Measurements from ENCODE around the gene NSF. TPM values are rescaled to one million over a fixed set of nuclear protein-coding genes. Genes with fewer than 3 reads are reported as not detected.

The NSF gene
- total RNA-seq, 1 donor from 2014 or later, result 43.0 TPM

- peaks cover 66% of the 10 kb centered on the region for H3K4me1 Mint-ChIP-seq
- H3K36me3 Mint-ChIP-seq, result peaks cover 44% of the 10 kb centered on the region
- no peak overlapping the region for H3K9ac ChIP-seq
- peak overlapping the region; percentile 1 for H3K4me3 Mint-ChIP-seq
- H3K4me3 ChIP-seq, result no peak overlapping the region
- H4K20me1 ChIP-seq (ENCODE audit: low read depth), result no peaks in the 10 kb centered on the region
- no peak for TF ChIP-seq CTCF (IDR thresholded peaks at IDR 0.05)
- no peak for TF ChIP-seq EZH2phosphoT487 (IDR thresholded peaks at IDR 0.05)
- no peak for TF ChIP-seq EZH2 (IDR thresholded peaks at IDR 0.05)
- DNase-seq (ENCODE audit: low spot score), result no peak
- H3K4me2 ChIP-seq, result no peak overlapping the region
- peak overlapping the region; percentile 32 for H3K27ac Mint-ChIP-seq
- peaks cover 19% of the 10 kb centered on the region for H3K4me1 ChIP-seq
- peaks cover 19% of the 10 kb centered on the region for H3K27me3 Mint-ChIP-seq (ENCODE audit: insufficient read depth, low read depth)
- H3K36me3 ChIP-seq, result no peaks in the 10 kb centered on the region
- no peaks in the 10 kb centered on the region for H3K79me2 ChIP-seq (ENCODE audit: low read depth)
- H3K27me3 ChIP-seq, result peaks cover 53% of the 10 kb centered on the region
- peaks cover 5% of the 10 kb centered on the region for H3K9me3 Mint-ChIP-seq
- H3F3A ChIP-seq (ENCODE audit: low read depth), result peaks cover 5% of the 10 kb centered on the region
- no peaks in the 10 kb centered on the region for H3K9me3 ChIP-seq (ENCODE audit: low read depth)
- no peak overlapping the region for H3K27ac ChIP-seq
- H2AFZ ChIP-seq (replicated peaks), result no peak overlapping the region
These were observed 197.8 kb downstream of the NSF start for GRCh38 chr17:46788300-46788699.

DNA sequence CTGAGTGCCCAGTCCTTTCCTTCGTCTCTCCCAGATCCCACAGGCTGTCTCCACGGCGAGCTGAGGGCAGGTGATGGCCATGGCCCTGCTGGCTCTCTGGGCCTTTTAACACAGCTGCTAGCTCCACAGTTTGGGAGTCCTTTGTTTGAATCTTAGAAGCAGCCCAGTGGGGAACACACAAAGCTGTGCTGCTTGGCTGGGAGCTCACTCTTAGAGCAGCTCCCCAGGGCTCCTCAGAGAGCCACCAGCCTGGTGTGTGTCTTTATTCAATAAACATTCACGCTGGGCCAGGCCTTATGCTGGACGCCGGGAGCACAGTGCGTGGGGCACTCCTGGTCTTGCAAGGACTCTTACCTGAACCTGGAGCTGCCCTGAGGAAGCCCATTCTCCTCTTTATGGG is 198.3 kb downstream of the NSF start:
- Histone ChIP-seq H3K9me3 (ENCODE audit: low read depth) (no peaks in the 10 kb centered on the region), H3K4me2 (no peak overlapping the region), H3K79me2 (ENCODE audit: low read depth) (no peaks in the 10 kb centered on the region), H3K27ac (no peak overlapping the region), H4K20me1 (ENCODE audit: low read depth) (no peaks in the 10 kb centered on the region), H3K4me3 (no peak overlapping the region), H2AFZ (replicated peaks) (no peak overlapping the region), H3K4me1 (peaks cover 19% of the 10 kb centered on the region), H3K27me3 (peaks cover 58% of the 10 kb centered on the region), H3F3A (ENCODE audit: low read depth) (peaks cover 5% of the 10 kb centered on the region), H3K36me3 (no peaks in the 10 kb centered on the region), H3K9ac (no peak overlapping the region)
- H3K27ac Mint-ChIP-seq, result peak overlapping the region; percentile 32
- H3K4me3 Mint-ChIP-seq, result no peak overlapping the region
- H3K4me1 Mint-ChIP-seq, result peaks cover 66% of the 10 kb centered on the region
- peaks cover 14% of the 10 kb centered on the region for H3K27me3 Mint-ChIP-seq (ENCODE audit: insufficient read depth, low read depth)
- peaks cover 42% of the 10 kb centered on the region for H3K36me3 Mint-ChIP-seq
- DNase-seq (ENCODE audit: low spot score), result peak; percentile 40
- peaks cover 5% of the 10 kb centered on the region for H3K9me3 Mint-ChIP-seq
- no peak for TF ChIP-seq EZH2 (IDR thresholded peaks at IDR 0.05)
- no peak for TF ChIP-seq CTCF (IDR thresholded peaks at IDR 0.05)
- no peak for TF ChIP-seq EZH2phosphoT487 (IDR thresholded peaks at IDR 0.05)

GRCh38 chr17:46789610-46790009 is 199.1 kb downstream of the NSF start:
- peaks cover 5% of the 10 kb centered on the region for H3K9me3 Mint-ChIP-seq
- peaks cover 19% of the 10 kb centered on the region for H3K4me1 ChIP-seq
- peaks cover 39% of the 10 kb centered on the region for H3K36me3 Mint-ChIP-seq
- H3K79me2 ChIP-seq (ENCODE audit: low read depth), result no peaks in the 10 kb centered on the region
- no peaks in the 10 kb centered on the region for H4K20me1 ChIP-seq (ENCODE audit: low read depth)
- no peak overlapping the region for H3K4me3 Mint-ChIP-seq
- H3K4me2 ChIP-seq, result no peak overlapping the region
- H2AFZ ChIP-seq (replicated peaks), result no peak overlapping the region
- peaks cover 67% of the 10 kb centered on the region for H3K4me1 Mint-ChIP-seq
- no peak for DNase-seq (ENCODE audit: low spot score)
- TF ChIP-seq CTCF (IDR thresholded peaks at IDR 0.05) (no peak), EZH2 (IDR thresholded peaks at IDR 0.05) (no peak), EZH2phosphoT487 (IDR thresholded peaks at IDR 0.05) (no peak)
- no peaks in the 10 kb centered on the region for H3K36me3 ChIP-seq
- no peak overlapping the region for H3K27ac ChIP-seq
- H3K27me3 Mint-ChIP-seq (ENCODE audit: insufficient read depth, low read depth), result peaks cover 10% of the 10 kb centered on the region
- no peaks in the 10 kb centered on the region for H3K9me3 ChIP-seq (ENCODE audit: low read depth)
- H3K9ac ChIP-seq, result no peak overlapping the region
- peaks cover 66% of the 10 kb centered on the region for H3K27me3 ChIP-seq
- peak overlapping the region; percentile 48 for H3K27ac Mint-ChIP-seq
- peaks cover 5% of the 10 kb centered on the region for H3F3A ChIP-seq (ENCODE audit: low read depth)
- no peak overlapping the region for H3K4me3 ChIP-seq

Data from neural progenitor cell (in vitro differentiated cells).